ENCODE results near the gene MSRB3. TPM values are rescaled to one million over a fixed set of nuclear protein-coding genes. Genes with fewer than 3 reads are reported as not detected.
"Not testable (repeated sequence)": the region's sequence is repeated elsewhere in the genome, so short reads cannot be mapped to it uniquely, and the experiment has no call there.

Gene MSRB3
- total RNA-seq, 2 experiments from 2014 or later: not detected

DNA sequence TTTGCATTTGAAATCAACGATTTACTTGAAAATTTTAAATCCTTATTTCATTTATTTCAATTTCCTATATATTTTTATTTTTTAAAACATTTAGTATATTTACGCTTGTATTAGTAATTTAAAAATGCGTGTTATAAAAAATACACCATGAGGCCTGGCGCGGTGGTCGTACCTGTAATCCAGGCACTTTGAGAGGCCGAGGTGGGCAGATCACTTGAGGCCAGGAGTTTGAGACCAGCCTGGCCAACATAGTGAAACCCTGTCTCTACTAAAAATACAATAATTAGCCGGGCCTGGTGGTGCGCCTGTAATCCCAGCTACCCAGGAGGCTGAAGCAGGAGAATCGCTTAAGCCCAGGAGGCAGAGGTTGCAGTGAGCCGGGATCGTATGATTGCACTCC lies 36.8 kb downstream of the MSRB3 start:
- H3K27me3 Mint-ChIP-seq (ENCODE audit: low read depth); DNase-seq; H3K27ac Mint-ChIP-seq; intact Hi-C loops (cut with micrococcal nuclease); H3K4me3 Mint-ChIP-seq; H3K4me1 Mint-ChIP-seq (ENCODE audit: low read depth); H3K36me3 Mint-ChIP-seq (ENCODE audit: low read depth); H3K9me3 Mint-ChIP-seq: not testable (repeated sequence)
- CTCF ChIA-PET: interaction anchor here (1.1 kb wide), 1 partner anchor 16 kb away, joined by 3 read pairs; no protein-coding TSS in a partner anchor

DNA sequence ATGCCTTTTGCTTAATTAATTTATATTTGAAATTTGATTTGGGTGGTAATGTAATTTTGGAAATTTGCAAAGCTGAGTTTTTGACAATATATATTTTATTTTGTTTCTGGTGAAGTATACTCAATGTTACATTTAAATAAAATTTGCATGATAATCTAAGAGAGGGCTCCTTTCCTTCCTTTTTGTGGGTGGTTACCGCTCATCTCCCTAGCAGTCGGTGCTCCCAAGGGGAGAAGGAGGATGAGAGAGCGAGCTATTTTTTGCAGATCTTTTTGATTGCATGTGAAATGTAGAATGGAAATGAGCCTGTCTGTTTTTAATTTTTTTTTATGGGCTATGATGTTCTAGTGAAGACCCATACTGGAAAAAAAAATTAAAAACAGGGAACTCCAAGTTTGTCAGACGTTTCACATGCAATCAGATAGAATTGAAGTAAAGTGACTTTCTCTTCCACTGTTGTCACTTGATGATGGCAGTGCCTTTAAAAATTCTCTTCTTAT lies 39.8 kb downstream of the MSRB3 start:
- H3K27me3 Mint-ChIP-seq (ENCODE audit: low read depth): peaks cover 10% of the 10 kb centered on the region
- H3K27ac Mint-ChIP-seq: no peak overlapping the region
- no peaks in the 10 kb centered on the region for H3K36me3 Mint-ChIP-seq (ENCODE audit: low read depth)
- CTCF ChIA-PET: no interaction called here
- H3K9me3 Mint-ChIP-seq: no peaks in the 10 kb centered on the region
- no peaks in the 10 kb centered on the region for H3K4me1 Mint-ChIP-seq (ENCODE audit: low read depth)
- intact Hi-C loops (cut with micrococcal nuclease): no loop called here
- no peak for DNase-seq
- H3K4me3 Mint-ChIP-seq: no peak overlapping the region

DNA sequence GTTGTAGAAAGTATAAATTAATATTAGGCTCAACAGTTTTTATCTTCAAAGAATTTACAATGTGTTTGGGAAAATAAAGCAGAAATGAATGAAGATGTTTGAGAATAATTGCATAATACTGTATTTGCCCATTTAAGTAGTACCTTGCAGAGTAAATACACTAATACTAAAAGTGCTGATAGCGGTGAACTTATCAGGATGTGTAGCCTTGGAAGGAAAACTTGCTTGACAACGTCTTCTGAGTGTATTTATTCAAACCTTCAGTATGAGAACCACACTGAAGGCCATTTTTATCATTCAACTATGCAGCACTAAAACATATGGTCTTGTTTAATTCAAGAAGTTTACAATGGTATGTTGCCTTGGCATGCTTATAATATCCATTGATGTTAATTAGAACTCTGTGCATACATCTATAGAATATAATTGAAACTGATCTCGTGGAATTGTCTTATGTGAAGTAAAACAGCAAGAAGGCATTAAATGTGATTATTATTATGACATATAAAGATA lies 41.3 kb downstream of the MSRB3 start:
- DNase-seq: no peak
- Mint-ChIP-seq H3K36me3 (ENCODE audit: low read depth) (no peaks in the 10 kb centered on the region), H3K4me3 (no peak overlapping the region), H3K27me3 (ENCODE audit: low read depth) (peaks cover 10% of the 10 kb centered on the region), H3K27ac (no peak overlapping the region), H3K9me3 (no peaks in the 10 kb centered on the region), H3K4me1 (ENCODE audit: low read depth) (no peaks in the 10 kb centered on the region)
- intact Hi-C loops (cut with micrococcal nuclease): no loop called here
- CTCF ChIA-PET: no interaction called here

DNA sequence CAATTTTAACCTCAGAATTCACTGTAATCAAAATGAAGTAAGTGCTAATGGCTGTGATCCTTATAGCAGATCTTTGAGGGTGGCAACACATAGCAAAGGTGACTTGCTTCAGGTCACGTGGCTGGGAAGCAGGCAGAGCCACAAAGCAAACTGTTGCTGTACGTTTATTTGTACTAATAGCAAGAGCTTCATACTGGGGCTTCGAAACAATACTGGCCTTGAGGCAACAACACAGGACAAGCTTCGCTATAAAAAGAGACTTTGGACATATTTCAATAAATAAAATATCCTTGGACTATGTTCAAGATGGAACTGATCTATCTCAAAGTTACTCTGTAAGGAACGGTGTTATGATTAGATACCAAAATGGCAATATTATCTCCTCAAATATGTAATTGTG lies 44.6 kb downstream of the MSRB3 start:
- H3K36me3 Mint-ChIP-seq (ENCODE audit: low read depth): no peaks in the 10 kb centered on the region
- CTCF ChIA-PET: no interaction called here
- H3K27ac Mint-ChIP-seq: no peak overlapping the region
- peaks cover 7% of the 10 kb centered on the region for H3K27me3 Mint-ChIP-seq (ENCODE audit: low read depth)
- intact Hi-C loops (cut with micrococcal nuclease): no loop called here
- DNase-seq: no peak
- no peaks in the 10 kb centered on the region for H3K4me1 Mint-ChIP-seq (ENCODE audit: low read depth)
- no peaks in the 10 kb centered on the region for H3K9me3 Mint-ChIP-seq
- no peak overlapping the region for H3K4me3 Mint-ChIP-seq

DNA sequence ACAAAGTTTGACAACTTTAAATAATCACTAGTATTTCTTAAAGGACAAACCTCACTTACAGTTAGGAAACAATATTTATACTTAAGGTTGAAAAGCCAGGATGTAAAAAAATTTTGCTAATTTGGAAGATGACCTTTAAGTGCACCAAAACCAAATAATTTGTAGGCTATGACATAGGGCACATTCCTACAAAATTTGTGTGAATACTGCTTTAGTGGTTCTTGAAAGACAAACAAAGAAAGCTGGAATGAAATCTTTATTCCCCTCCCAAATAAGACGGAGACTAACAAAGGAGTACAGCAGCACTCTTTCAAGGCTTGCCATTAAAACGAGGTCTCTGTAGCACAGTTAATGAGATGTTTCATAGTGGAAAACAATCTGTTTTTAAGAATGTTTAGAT lies 45.6 kb downstream of the MSRB3 start:
- no peaks in the 10 kb centered on the region for H3K36me3 Mint-ChIP-seq (ENCODE audit: low read depth)
- no peak overlapping the region for H3K4me3 Mint-ChIP-seq
- H3K9me3 Mint-ChIP-seq: no peaks in the 10 kb centered on the region
- no peaks in the 10 kb centered on the region for H3K4me1 Mint-ChIP-seq (ENCODE audit: low read depth)
- no peak for DNase-seq
- CTCF ChIA-PET: no interaction called here
- intact Hi-C loops (cut with micrococcal nuclease): no loop called here
- H3K27ac Mint-ChIP-seq: no peak overlapping the region
- H3K27me3 Mint-ChIP-seq (ENCODE audit: low read depth): peaks cover 7% of the 10 kb centered on the region

DNA sequence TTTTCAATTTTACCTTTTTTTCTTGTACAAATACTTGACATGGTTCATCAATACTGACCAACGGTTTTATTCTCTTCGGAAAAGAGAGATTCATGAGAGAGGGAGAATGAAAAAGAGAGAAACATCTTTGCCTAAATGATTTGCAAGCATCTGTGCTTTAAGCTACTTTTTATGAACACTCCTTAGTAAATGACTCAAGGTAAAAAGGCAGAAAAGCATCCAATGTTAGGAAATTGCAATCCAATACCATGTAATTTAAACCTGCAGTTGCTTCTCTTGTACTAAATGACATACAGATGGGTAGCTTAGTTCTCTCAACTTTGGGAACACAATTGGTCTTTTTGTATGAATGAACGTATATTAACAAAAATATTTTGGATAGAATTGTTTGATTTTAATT lies 46.1 kb downstream of the MSRB3 start:
- H3K27ac Mint-ChIP-seq: no peak overlapping the region
- intact Hi-C loops (cut with micrococcal nuclease): no loop called here
- peaks cover 7% of the 10 kb centered on the region for H3K27me3 Mint-ChIP-seq (ENCODE audit: low read depth)
- no peak for DNase-seq
- H3K4me3 Mint-ChIP-seq: no peak overlapping the region
- H3K9me3 Mint-ChIP-seq: no peaks in the 10 kb centered on the region
- H3K4me1 Mint-ChIP-seq (ENCODE audit: low read depth): no peaks in the 10 kb centered on the region
- CTCF ChIA-PET: no interaction called here
- H3K36me3 Mint-ChIP-seq (ENCODE audit: low read depth): no peaks in the 10 kb centered on the region

DNA sequence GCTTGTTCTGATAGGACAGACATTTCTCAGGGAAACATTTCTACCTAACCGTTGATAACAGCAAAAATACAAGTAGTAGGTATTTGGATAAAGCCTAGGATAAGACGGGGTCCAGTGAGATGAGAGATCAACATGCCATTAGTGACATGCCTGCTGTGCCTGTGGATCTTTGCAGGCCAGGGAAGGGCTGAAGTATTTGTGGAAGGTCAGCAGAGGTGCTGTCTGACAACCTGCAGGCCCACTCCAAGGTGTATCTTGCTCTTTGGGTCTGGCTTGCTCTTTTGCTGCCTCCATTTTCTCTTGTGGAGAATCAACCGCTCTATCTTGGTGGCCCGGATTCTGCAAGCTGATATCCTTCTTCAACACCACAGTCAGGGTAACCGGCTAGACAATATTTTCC lies 46.7 kb downstream of the MSRB3 start:
- no peak for DNase-seq
- H3K4me3 Mint-ChIP-seq: no peak overlapping the region
- no peaks in the 10 kb centered on the region for H3K4me1 Mint-ChIP-seq (ENCODE audit: low read depth)
- H3K27ac Mint-ChIP-seq: no peak overlapping the region
- intact Hi-C loops (cut with micrococcal nuclease): no loop called here
- CTCF ChIA-PET: interaction anchor here (0.6 kb wide), 1 partner anchor 97 kb away, joined by 5 read pairs; no protein-coding TSS in a partner anchor
- peaks cover 7% of the 10 kb centered on the region for H3K27me3 Mint-ChIP-seq (ENCODE audit: low read depth)
- no peaks in the 10 kb centered on the region for H3K36me3 Mint-ChIP-seq (ENCODE audit: low read depth)
- no peaks in the 10 kb centered on the region for H3K9me3 Mint-ChIP-seq

DNA sequence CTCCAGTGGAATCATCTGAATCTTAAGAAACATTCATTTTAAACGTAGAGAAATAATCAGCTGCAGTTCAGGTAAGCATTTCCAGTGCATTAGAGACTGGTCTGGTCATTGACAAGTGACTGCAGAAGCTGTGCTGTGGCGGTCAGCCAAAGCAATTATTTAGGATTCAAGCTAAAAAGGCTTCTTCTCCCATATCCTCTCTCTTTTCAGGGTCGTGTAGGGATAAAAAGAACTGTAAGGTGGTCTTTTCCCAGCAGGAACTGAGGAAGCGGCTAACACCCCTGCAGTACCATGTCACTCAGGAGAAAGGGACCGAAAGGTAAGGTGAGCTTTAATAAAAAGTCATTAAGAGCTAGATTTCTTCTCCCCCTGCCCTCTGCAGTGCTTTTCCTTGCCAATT lies 48.1 kb downstream of the MSRB3 start:
- Mint-ChIP-seq H3K27me3 (ENCODE audit: low read depth) (peaks cover 4% of the 10 kb centered on the region), H3K36me3 (ENCODE audit: low read depth) (no peaks in the 10 kb centered on the region), H3K27ac (no peak overlapping the region), H3K9me3 (no peaks in the 10 kb centered on the region), H3K4me1 (ENCODE audit: low read depth) (no peaks in the 10 kb centered on the region), H3K4me3 (no peak overlapping the region)
- no peak for DNase-seq
- CTCF ChIA-PET: no interaction called here
- intact Hi-C loops (cut with micrococcal nuclease): no loop called here

DNA sequence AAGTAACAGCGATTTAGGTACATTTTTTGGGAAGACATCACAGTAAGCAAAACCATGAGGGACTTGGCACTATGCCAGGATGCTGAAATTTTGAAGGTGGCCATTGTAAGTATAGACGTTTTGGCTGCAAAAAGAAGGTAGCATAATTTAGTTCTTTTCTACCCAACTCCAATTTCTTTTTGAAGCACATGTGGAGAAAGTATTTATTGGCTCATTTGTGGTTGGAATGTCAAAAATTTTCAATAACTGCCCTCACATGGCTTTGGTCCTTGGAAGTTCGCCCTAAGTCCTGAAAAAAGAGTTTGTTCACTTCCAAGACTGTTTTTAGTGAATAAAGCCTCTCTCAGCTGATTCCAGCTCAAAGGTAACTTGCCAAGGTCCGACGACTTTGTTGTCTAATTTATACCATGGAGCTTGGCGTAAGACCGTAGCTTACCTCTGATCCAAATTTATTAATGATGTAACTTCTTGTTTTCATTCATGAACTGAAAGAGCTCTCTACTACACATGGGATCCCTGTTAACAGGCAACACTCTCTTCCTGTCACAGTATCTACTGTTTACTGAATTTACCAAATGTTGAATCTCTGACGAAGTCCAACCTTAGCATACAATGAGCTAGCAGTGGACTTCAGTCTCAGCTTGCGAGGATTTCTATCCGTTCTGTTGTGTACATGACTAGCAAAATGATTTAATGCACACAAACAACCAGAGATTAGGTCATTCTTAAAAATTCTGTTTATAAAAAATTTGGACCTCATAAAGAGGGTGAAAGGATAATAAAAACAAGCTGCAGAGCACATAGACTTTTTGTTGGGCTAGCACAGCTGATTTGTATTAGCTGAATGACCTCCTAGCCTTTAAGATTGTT lies 49.0 kb downstream of the MSRB3 start:
- CTCF ChIA-PET: no interaction called here

DNA sequence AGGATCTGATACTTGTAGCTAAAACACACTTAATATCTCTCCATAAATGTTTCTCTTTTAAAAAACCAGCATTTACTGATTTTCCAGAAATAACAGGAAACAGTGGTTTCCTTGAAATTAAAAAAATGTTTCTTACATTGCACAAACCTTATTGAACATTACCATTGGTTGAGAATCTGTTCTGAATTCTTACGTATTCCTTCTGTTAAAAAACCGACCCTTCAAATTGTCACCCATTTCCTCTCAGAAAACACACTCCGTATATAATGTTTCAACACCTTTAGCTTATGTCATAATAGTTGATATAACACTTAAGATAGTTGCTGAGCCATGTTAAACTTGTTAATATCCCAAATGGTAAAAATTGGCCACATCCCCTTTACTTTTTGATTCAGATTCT lies 51.2 kb downstream of the MSRB3 start:
- CTCF ChIA-PET: no interaction called here
- Mint-ChIP-seq H3K27ac (no peak overlapping the region), H3K4me1 (ENCODE audit: low read depth) (no peaks in the 10 kb centered on the region)

More for the DNA sequence above, 49.0 kb downstream of the MSRB3 start:
- Mint-ChIP-seq H3K9me3 (no peaks in the 10 kb centered on the region), H3K27ac (no peak overlapping the region), H3K27me3 (ENCODE audit: low read depth) (peaks cover 10% of the 10 kb centered on the region), H3K36me3 (ENCODE audit: low read depth) (no peaks in the 10 kb centered on the region), H3K4me3 (no peak overlapping the region), H3K4me1 (ENCODE audit: low read depth) (no peaks in the 10 kb centered on the region)
- intact Hi-C loops (cut with micrococcal nuclease): no loop called here
- DNase-seq: no peak

DNA sequence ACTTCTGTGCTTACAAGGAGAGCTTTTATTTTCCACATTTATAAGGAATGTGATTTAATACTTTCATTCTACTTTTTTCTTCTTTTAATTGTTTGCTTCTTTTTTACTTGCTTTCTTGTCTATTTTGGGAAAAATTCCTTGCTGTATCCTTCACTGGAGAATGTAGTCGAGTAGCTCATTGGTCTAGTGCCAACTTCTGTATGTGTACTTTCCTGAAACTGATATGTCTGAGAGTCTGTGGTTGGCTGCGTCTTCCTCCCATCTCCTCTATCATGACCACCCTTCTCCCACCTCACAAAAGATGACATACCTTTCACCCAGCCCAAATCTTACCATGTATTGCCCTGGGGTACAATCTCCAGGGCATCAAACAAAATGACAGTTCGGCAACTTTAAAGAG lies 51.8 kb downstream of the MSRB3 start:
- H3K36me3 Mint-ChIP-seq (ENCODE audit: low read depth): no peaks in the 10 kb centered on the region
- intact Hi-C loops (cut with micrococcal nuclease): no loop called here
- no peak overlapping the region for H3K27ac Mint-ChIP-seq
- H3K4me1 Mint-ChIP-seq (ENCODE audit: low read depth): no peaks in the 10 kb centered on the region
- H3K4me3 Mint-ChIP-seq: no peak overlapping the region
- DNase-seq: no peak
- peaks cover 7% of the 10 kb centered on the region for H3K27me3 Mint-ChIP-seq (ENCODE audit: low read depth)
- CTCF ChIA-PET: no interaction called here
- no peaks in the 10 kb centered on the region for H3K9me3 Mint-ChIP-seq

More for the DNA sequence above, 51.2 kb downstream of the MSRB3 start:
- Mint-ChIP-seq H3K36me3 (ENCODE audit: low read depth) (no peaks in the 10 kb centered on the region), H3K4me3 (no peak overlapping the region), H3K9me3 (no peaks in the 10 kb centered on the region), H3K27me3 (ENCODE audit: low read depth) (peaks cover 7% of the 10 kb centered on the region)
- DNase-seq: no peak
- intact Hi-C loops (cut with micrococcal nuclease): no loop called here

DNA sequence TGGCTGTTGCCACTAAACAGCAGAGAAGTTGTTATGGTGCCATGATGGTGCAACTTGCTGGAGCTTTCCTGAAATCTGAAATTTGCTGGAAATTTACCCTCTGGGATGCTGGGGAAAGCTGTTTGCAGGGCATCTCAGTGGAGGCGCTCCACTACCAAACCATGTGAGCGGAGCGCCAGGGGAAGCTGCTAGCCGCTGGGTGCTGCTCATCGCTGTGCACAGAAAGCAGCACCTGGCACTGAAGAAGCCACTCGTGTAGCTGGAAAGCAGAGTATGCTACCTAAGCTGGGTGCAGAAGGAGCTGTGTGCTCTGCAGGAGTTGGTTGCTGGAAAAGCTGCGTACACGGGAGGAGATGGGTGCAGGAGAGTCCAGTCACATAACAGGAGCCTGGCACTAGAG lies 53.0 kb downstream of the MSRB3 start:
- Mint-ChIP-seq H3K27me3 (ENCODE audit: low read depth) (peaks cover 7% of the 10 kb centered on the region), H3K9me3 (no peaks in the 10 kb centered on the region), H3K27ac (no peak overlapping the region), H3K4me1 (ENCODE audit: low read depth) (no peaks in the 10 kb centered on the region), H3K36me3 (ENCODE audit: low read depth) (no peaks in the 10 kb centered on the region), H3K4me3 (no peak overlapping the region)
- intact Hi-C loops (cut with micrococcal nuclease): no loop called here
- CTCF ChIA-PET: no interaction called here
- no peak for DNase-seq

DNA sequence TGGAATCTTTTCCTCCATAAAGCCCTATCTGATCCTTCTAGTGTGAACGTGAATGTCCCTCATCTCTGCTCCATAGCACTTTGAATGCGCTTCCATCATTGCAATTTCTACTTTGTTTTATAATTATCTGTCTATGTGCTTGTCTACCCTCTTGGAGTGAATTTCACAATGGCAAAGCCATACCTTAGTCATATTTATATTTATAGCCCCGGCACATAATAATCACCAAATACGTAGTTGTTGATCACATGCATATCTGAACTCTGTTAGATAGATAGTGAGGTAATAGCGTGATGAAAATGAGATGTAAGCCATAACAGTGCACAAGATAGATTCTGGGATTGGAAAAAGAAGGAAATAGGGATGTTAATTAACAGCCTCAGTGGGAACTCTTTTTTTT lies 55.2 kb downstream of the MSRB3 start:
- intact Hi-C loops (cut with micrococcal nuclease): no loop called here
- DNase-seq: no peak
- H3K4me1 Mint-ChIP-seq (ENCODE audit: low read depth): no peaks in the 10 kb centered on the region
- no peaks in the 10 kb centered on the region for H3K36me3 Mint-ChIP-seq (ENCODE audit: low read depth)
- peaks cover 7% of the 10 kb centered on the region for H3K27me3 Mint-ChIP-seq (ENCODE audit: low read depth)
- no peaks in the 10 kb centered on the region for H3K9me3 Mint-ChIP-seq
- H3K27ac Mint-ChIP-seq: no peak overlapping the region
- H3K4me3 Mint-ChIP-seq: no peak overlapping the region
- CTCF ChIA-PET: no interaction called here

Data from activated naive CD4-positive, alpha-beta T cell treated with anti-CD3 and anti-CD28 coated beads for 36 hours (primary cell).